DLD1 (cell line): ENCODE data around the gene RFC4.

ENCODE experiments used
- in situ Hi-C: cut with HindIII; loops from 2 replicates; pipeline ENCODE4 v1.10.0; 2017; ENCODE audit warnings: low sequenced_read_pairs

The RFC4 gene

GRCh38 chr3:186754871-186755270, 51.4 kb downstream of the RFC4 start:
- in situ Hi-C loops = no loop called here

GRCh38 chr3:186754006-186754405, 52.3 kb downstream of the RFC4 start:
- in situ Hi-C loops = no loop called here

- in situ Hi-C loops = no loop called here
These were observed 54.8 kb downstream of the RFC4 start for GRCh38 chr3:186751480-186751879.

- in situ Hi-C loops = no loop called here
These were observed 56.0 kb downstream of the RFC4 start for GRCh38 chr3:186750316-186750715.

- in situ Hi-C loops = no loop called here
These were observed 60.3 kb downstream of the RFC4 start for GRCh38 chr3:186746008-186746407.

GRCh38 chr3:186743666-186744065, 62.6 kb downstream of the RFC4 start:
- in situ Hi-C loops = no loop called here

GRCh38 chr3:186742618-186743380, 63.5 kb downstream of the RFC4 start:
- in situ Hi-C loops = no loop called here
